GM12892 (cell line): ENCODE measurements around the gene ZCCHC2.

Experiments used
- POLR2A ChIP-seq: IDR thresholded peaks from 2 replicates; pipeline ENCODE4 v1.6.1; 2011; ENCODE audit warnings: low read depth, low read length, control low read depth
- POLR2AphosphoS5 ChIP-seq: IDR thresholded peaks from 2 replicates; pipeline ENCODE4 v1.6.1; 2011; ENCODE audit warnings: low read depth, low read length, control low read depth

- TF ChIP-seq POLR2A, result no peak
- TF ChIP-seq POLR2AphosphoS5, result no peak
Measured at GRCh38 chr18:62521593-62521992, 1.2 kb upstream of the ZCCHC2 start.
